Psoas muscle (tissue), 8 donors: ENCODE results near the gene TMCO1. TPM values are rescaled to one million over a fixed set of nuclear protein-coding genes. Genes with fewer than 3 reads are reported as not detected.

Experiments
- ATAC-seq, 4 donors: fragments of 200-7000 bp; cut with Tn5 transposase; one replicate each; pipeline ENCODE4 v1.9.1; 2020; ENCODE audit warnings: moderate library complexity in 3 of 4, mild to moderate bottlenecking in 2 of 4
- DNase-seq, 2 donors: peaks; one replicate each; pipeline ENCODE4 v3.0.0-alpha.2; 2020
- H3K27ac ChIP-seq: fragments of 200-600 bp; one replicate; pipeline ENCODE4 v1.8.0; 2022
- H3K27me3 ChIP-seq, 3 donors: fragments of 200-600 bp in 1 of 3; one replicate each; pipeline versions ENCODE4 v1.6.1 to v1.8.0; 2013 to 2022; ENCODE audit warnings: low read length in 2 of 3, mild to moderate bottlenecking in 2 of 3, moderate library complexity in 1 of 3; ENCODE audit not compliant: insufficient read depth in 3 of 3
- H3K36me3 ChIP-seq, 2 donors: fragments of 200-600 bp in 1 of 2; one replicate each; pipeline versions ENCODE4 v1.6.1 to v1.8.0; 2013 to 2022; ENCODE audit warnings: low read depth in 1 of 2, mild to moderate bottlenecking in 1 of 2, moderate library complexity in 1 of 2; ENCODE audit not compliant: insufficient read depth in 1 of 2
- H3K4me1 ChIP-seq: fragments of 200-600 bp; one replicate; pipeline ENCODE4 v1.8.0; 2022
- H3K4me3 ChIP-seq: fragments of 200-600 bp; one replicate; pipeline ENCODE4 v1.8.0; 2022; ENCODE audit warnings: mild to moderate bottlenecking
- H3K9me3 ChIP-seq: fragments of 200-600 bp; one replicate; pipeline ENCODE4 v1.8.0; 2022
- CTCF ChIP-seq: fragments of 200-600 bp; IDR thresholded peaks from one replicate; pipeline ENCODE4 v1.8.0; 2022; ENCODE audit warnings: antibody characterized with exemption
- WGBS, 3 donors: extraction: QIAGEN DNeasy Blood & Tissue Kit; methylation state at CpG; one replicate each; pipeline versions ENCODE4 v1.1.6 to v1.1.7; 2013; 5-methylcytosine and 5-hydroxymethylcytosine counted together
- intact Hi-C, 2 donors: fragments of 100-400 bp; cut with DNase I; formaldehyde crosslinking; loops; one replicate each; pipeline versions ENCODE4 v1.11.0 to v1.14.2; 2022
- long read RNA-seq, 2 donors: library from polyadenylated mRNA; unstranded; transcript quantifications; one replicate each; pipeline ENCODE4 v2.0.0, GENCODE V29; 2021
- polyA plus RNA-seq, 3 donors: library from polyadenylated mRNA; stranded (reverse); fragments of 200-250 nt; gene quantifications; one replicate each; pipeline ENCODE4 v1.2.3, GENCODE V29; 2013
- total RNA-seq, 4 donors: library from RNA; stranded (reverse); fragmentation: NEBNext Ultra II Directional in 2 of 4; extraction: Animal tissue kit (Norgen Biotek cat#: 25700) in 2 of 4; gene quantifications; one replicate each; pipeline versions ENCODE4 v1.2.1 to v1.2.4, GENCODE V29; 2021 to 2023
- donor health status: healthy with polysubstance abuse.
- donor health status: DM: no; HTN: no; CAD: no; lungs with moderate emphysema.
- donor health status: Bipolar disorder and iron deficiency.
- donor health status: healthy.
- donor health status: DM: yes; HTN: yes; CAD: no.
- donor health status: DM: no; HTN: no; CAD: no.
- donor health status: DM: no; HTN: no; CAD: no.
- donor health status: DM: yes; HTN: yes; CAD: no.

Gene TMCO1, protein sequence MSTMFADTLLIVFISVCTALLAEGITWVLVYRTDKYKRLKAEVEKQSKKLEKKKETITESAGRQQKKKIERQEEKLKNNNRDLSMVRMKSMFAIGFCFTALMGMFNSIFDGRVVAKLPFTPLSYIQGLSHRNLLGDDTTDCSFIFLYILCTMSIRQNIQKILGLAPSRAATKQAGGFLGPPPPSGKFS
- 10 to 100 TPM; 31.5 to 41.9 (median 33.4) TPM for total RNA-seq
- 10 to 100 TPM; 38.6 to 90.2 (median 86.0) TPM for polyA plus RNA-seq
- long read RNA-seq, donor 1, full-length matches to known transcripts: 9 of 14 reads
- long read RNA-seq, donor 1, partial matches to known transcripts: 3 of 14 reads
- long read RNA-seq, donor 1, other reads (novel, unspliced or antisense): 2 of 14 reads
- long read RNA-seq, donor 2, full-length matches to known transcripts: 52 of 55 reads
- long read RNA-seq, donor 2, partial matches to known transcripts: 1 of 55 reads
- long read RNA-seq, donor 2, other reads (novel, unspliced or antisense): 2 of 55 reads

- Histone ChIP-seq H3K4me1 (peaks cover 39% of the 10 kb centered on the region), H3K36me3 (peaks cover 0 to 48% of the 10 kb centered on the region in 2 donors), H3K27ac (peak within 1 kb of the TSS; percentile 95), H3K27me3 (no peaks in the 10 kb centered on the region), H3K9me3 (no peaks in the 10 kb centered on the region), H3K4me3 (peak within 1 kb of the TSS; percentile 99)
- peak; percentile 11 for TF ChIP-seq CTCF
- intact Hi-C loops: loop anchor here (5.0 to 10.0 kb wide), 3 partner anchors 59 to 146 kb away; partner anchors contain the start of gene UCK2 (in 1 of the 2)
- WGBS, 3 donors: 0 to 1% (median 0%) methylated on average over 56 of the region's 56 CpGs
- peak; percentile 94 to 97 for DNase-seq
- ATAC-seq: peak; percentile 99 to 100 (median 100)
These were observed at the start of gene TMCO1 for GRCh38 chr1:165768513-165769394. Gene TMCO1, minus strand, starts transcription at chr1:165768868. Its CDS starts 117 bp downstream, at chr1:165768751.

DNA sequence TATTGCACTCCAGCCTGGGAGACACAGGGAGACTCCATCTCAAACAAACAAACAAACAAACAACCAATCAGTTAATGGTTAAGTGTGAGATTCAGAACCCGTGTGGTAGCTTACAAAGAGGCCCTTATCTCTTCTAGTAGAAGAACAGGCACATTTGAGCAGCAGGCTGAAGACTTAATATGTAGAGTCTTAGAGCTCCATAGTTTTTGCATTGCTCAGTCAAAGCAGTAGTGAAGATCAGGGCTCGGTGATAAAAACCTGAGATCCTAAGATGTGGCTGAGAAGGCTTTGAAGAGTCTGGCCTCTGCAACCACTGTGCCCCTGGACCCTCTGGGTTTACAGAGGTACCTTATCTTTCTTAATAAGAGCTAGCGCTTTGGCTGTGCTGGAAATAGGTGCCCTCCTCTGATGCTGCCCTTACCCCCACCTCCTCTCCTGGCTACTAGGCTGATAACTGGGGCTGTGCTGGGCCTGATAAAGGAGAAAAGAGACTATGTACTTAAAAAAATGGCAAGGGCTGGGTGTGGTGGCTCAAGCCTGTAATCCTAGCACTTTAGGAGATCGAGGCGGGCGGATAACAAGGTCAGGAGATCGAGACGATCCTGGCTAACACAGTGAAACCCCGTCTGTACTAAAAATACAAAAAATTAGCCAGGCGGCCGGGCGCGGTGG lies 48.3 kb upstream of the TMCO1 start:
- no peak for TF ChIP-seq CTCF
- no peaks in the 10 kb centered on the region for H3K4me1 ChIP-seq
- DNase-seq (no peak), ATAC-seq (no peak)
- no peak overlapping the region for H3K4me3 ChIP-seq
- intact Hi-C loops: no loop called here
- H3K27ac ChIP-seq: no peak overlapping the region
- no peaks in the 10 kb centered on the region for H3K27me3 ChIP-seq
- no peaks in the 10 kb centered on the region for H3K9me3 ChIP-seq
- 86 to 91% (median 86%) methylated on average over 12 to 13 of the region's 13 CpGs for WGBS, 3 donors
- no peaks in the 10 kb centered on the region for H3K36me3 ChIP-seq

- no peak for DNase-seq
- intact Hi-C loops: no loop called here
- Histone ChIP-seq H3K4me3 (no peak overlapping the region), H3K9me3 (no peaks in the 10 kb centered on the region), H3K36me3 (no peaks in the 10 kb centered on the region), H3K27me3 (no peaks in the 10 kb centered on the region), H3K27ac (no peak overlapping the region), H3K4me1 (no peaks in the 10 kb centered on the region)
- 51 to 70% (median 56%) methylated on average over 3 of the region's 3 CpGs for WGBS, 3 donors
- no peak for TF ChIP-seq CTCF
- ATAC-seq: no peak
These were observed 47.5 kb upstream of the TMCO1 start for GRCh38 chr1:165816157-165816556.

DNA sequence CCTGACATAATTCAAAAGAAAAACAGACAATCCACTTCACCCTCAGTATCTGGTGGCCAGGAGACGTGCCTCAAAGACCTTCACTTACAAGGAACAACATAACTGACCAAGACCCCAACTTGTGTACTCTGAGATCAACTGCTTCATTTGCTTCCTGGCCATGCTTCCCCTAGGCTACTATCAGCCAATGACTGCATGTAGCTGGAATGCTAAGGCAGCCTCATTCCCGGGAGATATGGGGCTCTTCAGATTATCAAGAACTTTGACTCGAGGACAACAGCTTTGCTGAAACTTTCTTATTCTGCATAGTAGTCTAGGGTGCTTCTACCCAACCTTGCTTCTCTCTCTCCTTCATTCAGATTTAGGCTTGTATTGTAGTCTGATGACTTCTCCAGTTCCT lies 47.1 kb upstream of the TMCO1 start:
- H3K27me3 ChIP-seq: no peaks in the 10 kb centered on the region
- 46 to 50% (median 46%) methylated on average over 3 of the region's 3 CpGs for WGBS, 3 donors
- no peak for TF ChIP-seq CTCF
- no peak overlapping the region for H3K4me3 ChIP-seq
- H3K4me1 ChIP-seq: no peaks in the 10 kb centered on the region
- H3K9me3 ChIP-seq: no peaks in the 10 kb centered on the region
- ATAC-seq: no peak
- DNase-seq: no peak
- no peak overlapping the region for H3K27ac ChIP-seq
- no peaks in the 10 kb centered on the region for H3K36me3 ChIP-seq
- intact Hi-C loops: no loop called here
